CD4-positive, CD25-positive, alpha-beta regulatory T cell (primary cell): ENCODE results near the gene SLC35F3. TPM values are rescaled to one million over a fixed set of nuclear protein-coding genes. Genes with fewer than 3 reads are reported as not detected.

Source experiments
- ATAC-seq, 2 donors: fragments of 150-1000 bp; cut with Tn5 transposase; one replicate each; pipeline ENCODE4 v1.10.0; 2021; ENCODE audit warnings: low read depth in 2 of 2, moderate number of reproducible peaks in 2 of 2, moderate library complexity in 1 of 2
- DNase-seq, 3 donors: peaks; one replicate each; pipeline versions ENCODE4 v3.0.0 to v3.0.0-alpha.2; 2012 to 2022; ENCODE audit warnings: mixed read lengths in 1 of 3
- H3K27ac ChIP-seq: one replicate; pipeline ENCODE4 v1.7.0; 2013; ENCODE audit warnings: mild to moderate bottlenecking, low read length; ENCODE audit not compliant: insufficient read depth, poor library complexity, severe bottlenecking
- H3K27me3 ChIP-seq: one replicate; pipeline ENCODE4 v1.7.0; 2013; ENCODE audit warnings: low read length; ENCODE audit not compliant: control insufficient read depth, insufficient read depth
- H3K36me3 ChIP-seq: one replicate; pipeline ENCODE4 v1.7.0; 2013; ENCODE audit warnings: mild to moderate bottlenecking, low read length, moderate library complexity; ENCODE audit not compliant: control insufficient read depth, insufficient read depth
- H3K4me1 ChIP-seq: 2 replicates; pipeline ENCODE4 v1.7.0; 2013; ENCODE audit warnings: mild to moderate bottlenecking, low read length; ENCODE audit not compliant: insufficient read depth, control insufficient read depth, poor library complexity, severe bottlenecking
- H3K4me3 ChIP-seq: one replicate; pipeline ENCODE4 v1.7.0; 2013; ENCODE audit warnings: low read depth, mild to moderate bottlenecking, low read length, moderate library complexity
- H3K9me3 ChIP-seq, 2 experiments: 1 replicate in 1 of 2; 2 replicates in 1 of 2; pipeline ENCODE4 v1.7.0; 2013; ENCODE audit warnings: low read length in 2 of 2, mild to moderate bottlenecking in 1 of 2, moderate library complexity in 1 of 2; ENCODE audit not compliant: control insufficient read depth in 2 of 2
- H3K27ac Mint-ChIP-seq, 3 donors: one replicate each; pipeline ENCODE4 v1.8.0; 2020 to 2022; ENCODE audit warnings: mild to moderate bottlenecking in 3 of 3, mixed read lengths in 3 of 3, moderate library complexity in 2 of 3
- H3K27me3 Mint-ChIP-seq: one replicate; pipeline ENCODE4 v1.8.0; 2022; ENCODE audit warnings: mild to moderate bottlenecking, mixed read lengths
- H3K36me3 Mint-ChIP-seq: one replicate; pipeline ENCODE4 v1.8.0; 2020; ENCODE audit warnings: mixed read lengths
- H3K4me1 Mint-ChIP-seq, 4 donors: one replicate each; pipeline ENCODE4 v1.8.0; 2020 to 2022; ENCODE audit warnings: mixed read lengths in 4 of 4, mild to moderate bottlenecking in 1 of 4
- H3K4me3 Mint-ChIP-seq, 4 donors: one replicate each; pipeline ENCODE4 v1.8.0; 2020 to 2022; ENCODE audit warnings: mild to moderate bottlenecking in 4 of 4, mixed read lengths in 4 of 4, moderate library complexity in 3 of 4
- H3K9me3 Mint-ChIP-seq, 7 donors: one replicate each; pipeline ENCODE4 v1.8.0; 2020 to 2022; ENCODE audit warnings: mixed read lengths in 7 of 7, mild to moderate bottlenecking in 3 of 7, moderate library complexity in 2 of 7
- polyA plus RNA-seq, 4 donors: library from polyadenylated mRNA; unstranded; fragments of 300-500 nt; fragmentation: Illumina TruSeq; gene quantifications; one replicate each; pipeline ENCODE4 v1.2.3, GENCODE V29; 2021
- total RNA-seq: library from RNA; stranded (reverse); gene quantifications from one replicate; pipeline ENCODE4 v1.2.3, GENCODE V29; 2022

SLC35F3 gene
- total and polyA plus RNA-seq, 5 donors from 2014 or later = 0.35 to 1.4 (median 1.3) TPM

GRCh38 chr1:234239515-234239914 lies 335.0 kb downstream of the SLC35F3 start:
- no peaks in the 10 kb centered on the region for H3K9me3 ChIP-seq
- no peak overlapping the region for H3K4me3 Mint-ChIP-seq
- no peak overlapping the region for H3K27ac Mint-ChIP-seq
- no peaks in the 10 kb centered on the region for H3K9me3 Mint-ChIP-seq
- no peak for DNase-seq
- no peaks in the 10 kb centered on the region for H3K36me3 ChIP-seq
- no peaks in the 10 kb centered on the region for H3K27me3 ChIP-seq
- H3K4me1 ChIP-seq = no peaks in the 10 kb centered on the region
- ATAC-seq = no peak
- peaks cover 7 to 20% (median 14%) of the 10 kb centered on the region in 4 donors for H3K4me1 Mint-ChIP-seq
- H3K36me3 Mint-ChIP-seq = no peaks in the 10 kb centered on the region
- H3K27me3 Mint-ChIP-seq = no peaks in the 10 kb centered on the region
- H3K27ac ChIP-seq = no peak overlapping the region
- no peak overlapping the region for H3K4me3 ChIP-seq

- Histone ChIP-seq H3K4me3 (no peak overlapping the region), H3K27ac (no peak overlapping the region), H3K36me3 (no peaks in the 10 kb centered on the region), H3K27me3 (no peaks in the 10 kb centered on the region), H3K9me3 (no peaks in the 10 kb centered on the region), H3K4me1 (no peaks in the 10 kb centered on the region)
- Mint-ChIP-seq H3K4me3 (no peak overlapping the region), H3K27me3 (no peaks in the 10 kb centered on the region), H3K4me1 (peaks cover 7 to 22% (median 14%) of the 10 kb centered on the region in 4 donors), H3K27ac (peak overlapping the region in 1 of 3 donors; percentile 2), H3K9me3 (no peaks in the 10 kb centered on the region), H3K36me3 (peaks cover 2% of the 10 kb centered on the region)
- DNase-seq = no peak
- ATAC-seq = no peak
Observed at GRCh38 chr1:234239936-234240335, 335.5 kb downstream of the SLC35F3 start.

GRCh38 chr1:234240680-234241079 lies 336.2 kb downstream of the SLC35F3 start:
- no peaks in the 10 kb centered on the region for H3K9me3 ChIP-seq
- no peaks in the 10 kb centered on the region for H3K4me1 ChIP-seq
- ATAC-seq (no peak), DNase-seq (no peak)
- no peak overlapping the region for H3K4me3 ChIP-seq
- no peaks in the 10 kb centered on the region for H3K36me3 ChIP-seq
- no peaks in the 10 kb centered on the region for H3K27me3 ChIP-seq
- peaks cover 7 to 24% (median 14%) of the 10 kb centered on the region in 4 donors for H3K4me1 Mint-ChIP-seq
- H3K9me3 Mint-ChIP-seq = no peaks in the 10 kb centered on the region
- no peaks in the 10 kb centered on the region for H3K27me3 Mint-ChIP-seq
- H3K27ac ChIP-seq = no peak overlapping the region
- peaks cover 3% of the 10 kb centered on the region for H3K36me3 Mint-ChIP-seq
- H3K4me3 Mint-ChIP-seq = no peak overlapping the region
- no peak overlapping the region for H3K27ac Mint-ChIP-seq

- no peak for DNase-seq
- H3K4me1 Mint-ChIP-seq = peaks cover 8 to 33% (median 23%) of the 10 kb centered on the region in 4 donors
- peaks cover 0 to 4% (median 1%) of the 10 kb centered on the region in 7 donors for H3K9me3 Mint-ChIP-seq
- no peak overlapping the region for H3K4me3 ChIP-seq
- H3K27me3 Mint-ChIP-seq = no peaks in the 10 kb centered on the region
- no peaks in the 10 kb centered on the region for H3K36me3 ChIP-seq
- H3K27ac Mint-ChIP-seq = no peak overlapping the region
- H3K27me3 ChIP-seq = no peaks in the 10 kb centered on the region
- no peak for ATAC-seq
- H3K4me3 Mint-ChIP-seq = no peak overlapping the region
- no peaks in the 10 kb centered on the region for H3K9me3 ChIP-seq
- H3K4me1 ChIP-seq = no peaks in the 10 kb centered on the region
- H3K36me3 Mint-ChIP-seq = peaks cover 3% of the 10 kb centered on the region
- H3K27ac ChIP-seq = no peak overlapping the region
Observed at GRCh38 chr1:234241941-234242490, 337.5 kb downstream of the SLC35F3 start.

- no peak for DNase-seq
- Histone ChIP-seq H3K4me1 (no peaks in the 10 kb centered on the region), H3K36me3 (no peaks in the 10 kb centered on the region), H3K27me3 (no peaks in the 10 kb centered on the region), H3K9me3 (no peaks in the 10 kb centered on the region), H3K4me3 (no peak overlapping the region), H3K27ac (no peak overlapping the region)
- H3K27me3 Mint-ChIP-seq = no peaks in the 10 kb centered on the region
- no peak overlapping the region for H3K4me3 Mint-ChIP-seq
- ATAC-seq = no peak
- H3K4me1 Mint-ChIP-seq = peaks cover 0 to 21% (median 16%) of the 10 kb centered on the region in 4 donors
- no peak overlapping the region for H3K27ac Mint-ChIP-seq
- H3K9me3 Mint-ChIP-seq = peaks cover 0 to 8% (median 5%) of the 10 kb centered on the region in 7 donors
- peaks cover 3% of the 10 kb centered on the region for H3K36me3 Mint-ChIP-seq
Observed at GRCh38 chr1:234243521-234244260, 339.2 kb downstream of the SLC35F3 start.

GRCh38 chr1:234244482-234244881 lies 340.0 kb downstream of the SLC35F3 start:
- Mint-ChIP-seq H3K27me3 (no peaks in the 10 kb centered on the region), H3K4me3 (no peak overlapping the region), H3K4me1 (peaks cover 0 to 21% (median 16%) of the 10 kb centered on the region in 4 donors), H3K27ac (no peak overlapping the region), H3K9me3 (peaks cover 0 to 8% (median 5%) of the 10 kb centered on the region in 7 donors), H3K36me3 (peaks cover 3% of the 10 kb centered on the region)
- Histone ChIP-seq H3K9me3 (no peaks in the 10 kb centered on the region), H3K27ac (no peak overlapping the region), H3K27me3 (no peaks in the 10 kb centered on the region), H3K4me1 (no peaks in the 10 kb centered on the region), H3K4me3 (no peak overlapping the region), H3K36me3 (no peaks in the 10 kb centered on the region)
- no peak for ATAC-seq
- DNase-seq = no peak

GRCh38 chr1:234246638-234247116 lies 342.2 kb downstream of the SLC35F3 start:
- Mint-ChIP-seq H3K4me1 (peaks cover 0 to 21% (median 16%) of the 10 kb centered on the region in 4 donors), H3K4me3 (peak overlapping the region in 2 of 4 donors; percentile 24 to 58), H3K27ac (peak overlapping the region in 1 of 3 donors; percentile 35), H3K36me3 (peaks cover 3% of the 10 kb centered on the region), H3K27me3 (peaks cover 5% of the 10 kb centered on the region), H3K9me3 (peaks cover 0 to 8% (median 5%) of the 10 kb centered on the region in 7 donors)
- no peaks in the 10 kb centered on the region for H3K9me3 ChIP-seq
- H3K27me3 ChIP-seq = no peaks in the 10 kb centered on the region
- no peaks in the 10 kb centered on the region for H3K4me1 ChIP-seq
- no peak overlapping the region for H3K27ac ChIP-seq
- H3K4me3 ChIP-seq = no peak overlapping the region
- DNase-seq = peak in 1 of 3 donors; percentile 24
- H3K36me3 ChIP-seq = no peaks in the 10 kb centered on the region
- peak; percentile 20 to 57 for ATAC-seq
